ENCODE results near the gene LMBR1L. TPM values are rescaled to one million over a fixed set of nuclear protein-coding genes. Genes with fewer than 3 reads are reported as not detected.

The LMBR1L gene
- total and polyA plus RNA-seq, 2 of the 13 experiments (the other 11 are each of a cell fraction or from before 2014, with no cell fraction given), result 12.2 to 65.9 TPM

GRCh38 chr12:49069507-49070346 is 40.9 kb downstream of the LMBR1L start, which contains the start of gene RHEBL1 (continued):
- TF ChIP-seq ZNF512B (CRISPR knock-in tag; IDR thresholded peaks at IDR 0.05; ENCODE audit: borderline replicate concordance), result no peak
- TF ChIP-seq TEAD3 (CRISPR knock-in tag; optimal IDR thresholded peaks at IDR 0.05; ENCODE audit: borderline replicate concordance), result peak; percentile 10
- peak; percentile 30; the same call in 1 of the 2 replicates for TF ChIP-seq RXRB (CRISPR knock-in tag; IDR thresholded peaks at IDR 0.05; ENCODE audit: borderline replicate concordance)
- TF ChIP-seq TARDBP (CRISPR knock-in tag; IDR thresholded peaks at IDR 0.05), result no peak; the same call in none of the 2 replicates
- TF ChIP-seq MTA1 (CRISPR knock-in tag; IDR thresholded peaks at IDR 0.05; ENCODE audit: borderline replicate concordance), result 0 out of 2 replicates have a peak, but pooled peaks have one; percentile 48
- TF ChIP-seq NONO (IDR thresholded peaks at IDR 0.05), result no peak
- peak; percentile 58 for TF ChIP-seq NONO (CRISPR knock-in tag; conservative IDR thresholded peaks at IDR 0.05)
- no peak for TF ChIP-seq ZNF34 (CRISPR knock-in tag; IDR thresholded peaks at IDR 0.05; ENCODE audit: borderline replicate concordance)
- peak; percentile 57; the same call in 1 of the 2 replicates for TF ChIP-seq ZFP90 (CRISPR knock-in tag; IDR thresholded peaks at IDR 0.05; ENCODE audit: borderline replicate concordance)
- no peak for TF ChIP-seq TGIF2 (CRISPR knock-in tag; IDR thresholded peaks at IDR 0.05)
- TF ChIP-seq HINFP (CRISPR knock-in tag; IDR thresholded peaks at IDR 0.05; ENCODE audit: low read depth), result no peak
- peak; percentile 54; the same call in 1 of the 2 replicates for TF ChIP-seq CEBPG (CRISPR knock-in tag; IDR thresholded peaks at IDR 0.05)
- TF ChIP-seq ZSCAN31 (CRISPR knock-in tag; IDR thresholded peaks at IDR 0.05; ENCODE audit: low read depth), result no peak; the same call in 1 of the 2 replicates
- no peak; the same call in 1 of the 2 replicates for TF ChIP-seq CREB1 (IDR thresholded peaks at IDR 0.05)
- peak; percentile 53 for TF ChIP-seq CREB1 (CRISPR knock-in tag; IDR thresholded peaks at IDR 0.05)
- no peak; the same call in 1 of the 2 replicates for TF ChIP-seq SP5 (CRISPR knock-in tag; IDR thresholded peaks at IDR 0.05; ENCODE audit: borderline replicate concordance, low read depth)
- no peak for TF ChIP-seq ZNF691 (CRISPR knock-in tag; IDR thresholded peaks at IDR 0.05; ENCODE audit: borderline replicate concordance, low read depth)
- TF ChIP-seq SMYD3 (CRISPR knock-in tag; IDR thresholded peaks at IDR 0.05), result no peak
- peak; percentile 68 for TF ChIP-seq PHF8 (CRISPR knock-in tag; IDR thresholded peaks at IDR 0.05)
- TF ChIP-seq FOXM1 (CRISPR knock-in tag; IDR thresholded peaks at IDR 0.05), result 0 out of 2 replicates have a peak, but pooled peaks have one; percentile 17
- TF ChIP-seq ZSCAN20 (CRISPR knock-in tag; IDR thresholded peaks at IDR 0.05; ENCODE audit: borderline replicate concordance), result peak; percentile 79
- no peak for TF ChIP-seq ZFP36 (IDR thresholded peaks at IDR 0.05; ENCODE audit: borderline replicate concordance, low read depth, low read length, partially characterized antibody)
- TF ChIP-seq SALL1 (CRISPR knock-in tag; IDR thresholded peaks at IDR 0.05), result peak; percentile 61
- TF ChIP-seq ZBTB46 (CRISPR knock-in tag; IDR thresholded peaks at IDR 0.05; ENCODE audit: borderline replicate concordance), result no peak
